A673 (cell line): ENCODE results near the gene CMTM5.

ENCODE experiments used
- EZH2 ChIP-seq: fragments of 200-600 bp; sonication (generic); IDR thresholded peaks from 2 replicates; pipeline ENCODE4 v1.6.1; 2017; ENCODE audit warnings: borderline replicate concordance, low read depth, mild to moderate bottlenecking, mixed read lengths, antibody characterized with exemption, low read length; ENCODE audit not compliant: poor library complexity, severe bottlenecking
- TF ChIP-seq, protein P1 (sequence below): fragments of 300-800, 200-600 bp; sonication (generic); conservative IDR thresholded peaks from 2 replicates; pipeline ENCODE4 v1.5.1; 2017; ENCODE audit warnings: low read depth, mild to moderate bottlenecking, antibody characterized with exemption, low read length, moderate library complexity, mixed read lengths

GRCh38 chr14:23339506-23340268 is 37.2 kb upstream of the CMTM5 start:
- TF ChIP-seq, protein P1, sequence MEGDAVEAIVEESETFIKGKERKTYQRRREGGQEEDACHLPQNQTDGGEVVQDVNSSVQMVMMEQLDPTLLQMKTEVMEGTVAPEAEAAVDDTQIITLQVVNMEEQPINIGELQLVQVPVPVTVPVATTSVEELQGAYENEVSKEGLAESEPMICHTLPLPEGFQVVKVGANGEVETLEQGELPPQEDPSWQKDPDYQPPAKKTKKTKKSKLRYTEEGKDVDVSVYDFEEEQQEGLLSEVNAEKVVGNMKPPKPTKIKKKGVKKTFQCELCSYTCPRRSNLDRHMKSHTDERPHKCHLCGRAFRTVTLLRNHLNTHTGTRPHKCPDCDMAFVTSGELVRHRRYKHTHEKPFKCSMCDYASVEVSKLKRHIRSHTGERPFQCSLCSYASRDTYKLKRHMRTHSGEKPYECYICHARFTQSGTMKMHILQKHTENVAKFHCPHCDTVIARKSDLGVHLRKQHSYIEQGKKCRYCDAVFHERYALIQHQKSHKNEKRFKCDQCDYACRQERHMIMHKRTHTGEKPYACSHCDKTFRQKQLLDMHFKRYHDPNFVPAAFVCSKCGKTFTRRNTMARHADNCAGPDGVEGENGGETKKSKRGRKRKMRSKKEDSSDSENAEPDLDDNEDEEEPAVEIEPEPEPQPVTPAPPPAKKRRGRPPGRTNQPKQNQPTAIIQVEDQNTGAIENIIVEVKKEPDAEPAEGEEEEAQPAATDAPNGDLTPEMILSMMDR, result no peak
- no peak for TF ChIP-seq EZH2
